ENCODE data around the gene KCNMB3. TPM values are rescaled to one million over a fixed set of nuclear protein-coding genes. Genes with fewer than 3 reads are reported as not detected.

Gene KCNMB3
- total RNA-seq, 1 experiment from 2014 or later = not detected

GRCh38 chr3:179276743-179277142 lies 25.8 kb upstream of the KCNMB3 start:
- Histone ChIP-seq H3K4me1 (ENCODE audit: control insufficient read depth in 1 of 2, insufficient read depth in 2 of 2, low read length in 2 of 2) (no peaks in the 10 kb centered on the region), H3K9me2 (ENCODE audit: insufficient read depth) (no peaks in the 10 kb centered on the region), H3K9ac (ENCODE audit: low read length) (no peak overlapping the region), H3K4me3 (replicated peaks in 1 of 2; ENCODE audit: low read depth in 1 of 2, low read length in 2 of 2) (no peak overlapping the region), H3K79me2 (ENCODE audit: insufficient read depth, low read length) (no peaks in the 10 kb centered on the region), H3K4me2 (ENCODE audit: low read length) (no peak overlapping the region), H2AFZ (ENCODE audit: low read depth, low read length, poor library complexity, severe bottlenecking) (no peak overlapping the region), H3K36me3 (ENCODE audit: control insufficient read depth in 1 of 2, insufficient read depth in 2 of 2, low read length in 2 of 2) (no peaks in the 10 kb centered on the region), H3K9me3 (ENCODE audit: control insufficient read depth in 1 of 2, insufficient read depth in 1 of 2, low read depth in 1 of 2, low read length in 2 of 2) (no peaks in the 10 kb centered on the region), H4K20me1 (ENCODE audit: insufficient read depth) (no peaks in the 10 kb centered on the region), H3K27me3 (ENCODE audit: insufficient read depth, low read length) (no peaks in the 10 kb centered on the region), H3K27ac (ENCODE audit: low read depth, low read length) (no peak overlapping the region)
- CTCF ChIA-PET = no interaction called here
- RAD21 ChIA-PET (ENCODE audit: low non-redundant PET in 1 of 2, low total read pairs in 2 of 2, uncharacterized antibody in 2 of 2, unreplicated experiment in 2 of 2) = no interaction called here
- no peak for ATAC-seq
- POLR2A ChIA-PET = no interaction called here
- TF ChIP-seq POLR2A (IDR thresholded peaks at IDR 0.05; ENCODE audit: borderline replicate concordance, extremely low read depth, insufficient read depth, insufficient read length) = no peak
- no peak for TF ChIP-seq CEBPB (IDR thresholded peaks at IDR 0.05; ENCODE audit: low read depth)
- TF ChIP-seq, protein P1, sequence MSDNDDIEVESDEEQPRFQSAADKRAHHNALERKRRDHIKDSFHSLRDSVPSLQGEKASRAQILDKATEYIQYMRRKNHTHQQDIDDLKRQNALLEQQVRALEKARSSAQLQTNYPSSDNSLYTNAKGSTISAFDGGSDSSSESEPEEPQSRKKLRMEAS (IDR thresholded peaks at IDR 0.05) = no peak
- TF ChIP-seq CTCF (IDR thresholded peaks at IDR 0.05 in 2 of 3, conservative IDR thresholded peaks at IDR 0.05 in 1 of 3; ENCODE audit: borderline replicate concordance in 1 of 3, insufficient read depth in 1 of 3, low read depth in 2 of 3, low read length in 2 of 3) = no peak
- TF ChIP-seq SIN3A (IDR thresholded peaks at IDR 0.05; ENCODE audit: low read depth) = no peak
- TF ChIP-seq FOSL1 (IDR thresholded peaks at IDR 0.05; ENCODE audit: low read depth) = no peak
- TF ChIP-seq SRF (IDR thresholded peaks at IDR 0.05; ENCODE audit: low read depth) = no peak
- TF ChIP-seq, protein P2, sequence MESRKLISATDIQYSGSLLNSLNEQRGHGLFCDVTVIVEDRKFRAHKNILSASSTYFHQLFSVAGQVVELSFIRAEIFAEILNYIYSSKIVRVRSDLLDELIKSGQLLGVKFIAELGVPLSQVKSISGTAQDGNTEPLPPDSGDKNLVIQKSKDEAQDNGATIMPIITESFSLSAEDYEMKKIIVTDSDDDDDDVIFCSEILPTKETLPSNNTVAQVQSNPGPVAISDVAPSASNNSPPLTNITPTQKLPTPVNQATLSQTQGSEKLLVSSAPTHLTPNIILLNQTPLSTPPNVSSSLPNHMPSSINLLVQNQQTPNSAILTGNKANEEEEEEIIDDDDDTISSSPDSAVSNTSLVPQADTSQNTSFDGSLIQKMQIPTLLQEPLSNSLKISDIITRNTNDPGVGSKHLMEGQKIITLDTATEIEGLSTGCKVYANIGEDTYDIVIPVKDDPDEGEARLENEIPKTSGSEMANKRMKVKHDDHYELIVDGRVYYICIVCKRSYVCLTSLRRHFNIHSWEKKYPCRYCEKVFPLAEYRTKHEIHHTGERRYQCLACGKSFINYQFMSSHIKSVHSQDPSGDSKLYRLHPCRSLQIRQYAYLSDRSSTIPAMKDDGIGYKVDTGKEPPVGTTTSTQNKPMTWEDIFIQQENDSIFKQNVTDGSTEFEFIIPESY (IDR thresholded peaks at IDR 0.05; ENCODE audit: extremely low read depth, insufficient replicate concordance, low read length) = no peak
- no peak for TF ChIP-seq RAD21 (IDR thresholded peaks at IDR 0.05; ENCODE audit: low read depth)
- TF ChIP-seq EZH2 (IDR thresholded peaks at IDR 0.05) = no peak
- TF ChIP-seq EGR1 (IDR thresholded peaks at IDR 0.05; ENCODE audit: low read depth) = no peak
- TF ChIP-seq ZFX (IDR thresholded peaks at IDR 0.05) = no peak
- no peak for TF ChIP-seq CBX3 (IDR thresholded peaks at IDR 0.05; ENCODE audit: low read depth)
- no peak for TF ChIP-seq SP1 (IDR thresholded peaks at IDR 0.05; ENCODE audit: low read depth)
- no peak for TF ChIP-seq POLR2AphosphoS5 (IDR thresholded peaks at IDR 0.05; ENCODE audit: low read depth, low read length)
- TF ChIP-seq REST (IDR thresholded peaks at IDR 0.05; ENCODE audit: low read depth) = no peak
- no peak for DNase-seq (ENCODE audit: low read depth, low spot score)
- BruUV-seq (replicated peaks) = no TSS peak
- intact Hi-C loops (cut with micrococcal nuclease) = no loop called here

Data from HCT116 (cell line).